ENCODE data around the gene TRAK2. TPM values are rescaled to one million over a fixed set of nuclear protein-coding genes. Genes with fewer than 3 reads are reported as not detected.

Gene TRAK2
- total and polyA plus RNA-seq, 9 of the 15 experiments (the other 6 are each of a cell fraction or from before 2014, with no cell fraction given), result 3.4 to 10.4 (median 7.3) TPM

DNA sequence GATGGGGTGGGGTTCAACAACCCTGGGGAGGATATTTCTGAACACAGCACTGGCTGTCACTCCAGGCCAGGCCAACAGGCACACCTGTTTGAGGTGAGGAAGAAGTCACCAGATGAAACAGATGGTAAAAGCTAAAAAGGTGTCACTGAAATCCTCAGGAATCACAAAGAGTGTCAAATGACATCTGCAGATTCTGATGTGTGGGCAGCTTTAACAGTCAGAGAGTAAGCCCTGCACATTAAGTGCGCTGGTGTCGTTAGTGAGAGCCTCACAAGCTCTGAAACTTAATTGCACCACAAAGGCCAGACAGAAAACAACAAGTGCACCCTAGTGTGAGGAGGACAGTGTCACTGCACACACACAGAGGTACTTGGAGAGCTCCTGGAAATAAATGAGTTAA lies 107.7 kb downstream of the TRAK2 start:
- 14% methylated on average over 2 of the region's 2 CpGs for WGBS (ENCODE audit: insufficient coverage, low coverage, missing lambda C conversion rate)
- no peak for FAIRE-seq
- no peak for ATAC-seq
- Histone ChIP-seq H3K9ac (ENCODE audit: insufficient read depth in 1 of 2, low read depth in 2 of 2, low read length in 2 of 2) (no peak overlapping the region), H3K4me1 (replicated peaks in 1 of 2; ENCODE audit: control insufficient read depth in 2 of 2, insufficient read depth in 2 of 2, low read length in 2 of 2) (no peaks in the 10 kb centered on the region; a peak in 1 of 5 replicates), H2AFZ (ENCODE audit: low read depth, low read length) (no peak overlapping the region), H3K4me3 (no peak overlapping the region), H4K20me1 (replicated peaks; ENCODE audit: control insufficient read depth, insufficient read depth, low read length) (no peaks in the 10 kb centered on the region), H3K4me2 (ENCODE audit: insufficient read depth, low read length) (no peak overlapping the region), H3K27ac (ENCODE audit: extremely low read depth, low read depth, low read length) (no peak overlapping the region), H3K36me3 (ENCODE audit: control insufficient read depth, insufficient read depth, low read length) (no peaks in the 10 kb centered on the region), H3K27me3 (ENCODE audit: control insufficient read depth in 2 of 2, insufficient read depth in 2 of 2, low read length in 2 of 2) (no peaks in the 10 kb centered on the region), H3K9me3 (replicated peaks; ENCODE audit: control insufficient read depth, insufficient read depth, low read depth, low read length) (no peaks in the 10 kb centered on the region), H3K79me2 (ENCODE audit: control insufficient read depth, insufficient read depth, low read length) (no peaks in the 10 kb centered on the region), H3K9me1 (ENCODE audit: control insufficient read depth, insufficient read depth, low read length) (no peaks in the 10 kb centered on the region)
- no TSS peak for BruUV-seq (replicated peaks)
- intact Hi-C loops (cut with micrococcal nuclease) (no loop called here), in situ Hi-C loops (cut with MboI) (no loop called here)
- no peak for DNase-seq (ENCODE audit: extremely low read depth in 1 of 4, low spot score in 3 of 4)
- ChIA-PET POLR2A (no interaction called here), CTCF (ENCODE audit: low intra/inter-chr PET ratio) (no interaction called here)
- TF ChIP-seq EWSR1 (IDR thresholded peaks at IDR 0.05; ENCODE audit: borderline replicate concordance, low read depth, partially characterized antibody), result no peak
- no peak for TF ChIP-seq FOXM1 (IDR thresholded peaks at IDR 0.05; ENCODE audit: low read depth)
- TF ChIP-seq FOXM1 (CRISPR knock-in tag; IDR thresholded peaks at IDR 0.05; ENCODE audit: low read depth), result no peak

DNA sequence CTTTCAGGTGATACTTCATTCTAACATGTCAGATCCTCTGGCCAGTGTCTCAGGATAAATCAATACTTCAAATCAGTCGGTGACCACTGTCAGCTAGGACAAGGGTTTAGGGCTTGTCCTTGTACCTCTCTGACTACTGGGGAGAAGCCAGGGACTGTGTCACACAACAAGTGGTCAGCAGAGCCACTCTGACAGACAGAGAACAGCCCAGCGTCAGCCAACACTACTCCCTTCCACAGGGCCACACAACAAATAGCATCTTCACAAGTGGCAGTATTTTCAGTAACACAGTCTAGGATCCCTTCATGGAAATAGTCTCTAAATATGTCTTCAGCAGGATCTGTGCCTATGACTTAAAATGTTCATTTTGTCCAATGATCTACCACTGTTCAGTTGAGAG lies 108.3 kb downstream of the TRAK2 start:
- intact Hi-C loops (cut with micrococcal nuclease) (no loop called here), in situ Hi-C loops (cut with MboI) (no loop called here)
- TF ChIP-seq BDP1 (IDR thresholded peaks at IDR 0.05; ENCODE audit: insufficient read depth, insufficient read length) (no peak), CHD1 (IDR thresholded peaks at IDR 0.05; ENCODE audit: low read length) (no peak)
- Histone ChIP-seq H4K20me1 (replicated peaks; ENCODE audit: control insufficient read depth, insufficient read depth, low read length) (no peaks in the 10 kb centered on the region), H2AFZ (ENCODE audit: low read depth, low read length) (no peak overlapping the region), H3K9me3 (replicated peaks; ENCODE audit: control insufficient read depth, insufficient read depth, low read depth, low read length) (no peaks in the 10 kb centered on the region), H3K27me3 (ENCODE audit: control insufficient read depth in 2 of 2, insufficient read depth in 2 of 2, low read length in 2 of 2) (no peaks in the 10 kb centered on the region), H3K36me3 (ENCODE audit: control insufficient read depth, insufficient read depth, low read length) (no peaks in the 10 kb centered on the region), H3K4me2 (ENCODE audit: insufficient read depth, low read length) (no peak overlapping the region), H3K9me1 (ENCODE audit: control insufficient read depth, insufficient read depth, low read length) (no peaks in the 10 kb centered on the region), H3K9ac (ENCODE audit: insufficient read depth in 1 of 2, low read depth in 2 of 2, low read length in 2 of 2) (no peak overlapping the region), H3K4me1 (replicated peaks in 1 of 2; ENCODE audit: control insufficient read depth in 2 of 2, insufficient read depth in 2 of 2, low read length in 2 of 2) (no peaks in the 10 kb centered on the region; a peak in 1 of 5 replicates), H3K79me2 (ENCODE audit: control insufficient read depth, insufficient read depth, low read length) (no peaks in the 10 kb centered on the region), H3K27ac (ENCODE audit: extremely low read depth, low read depth, low read length) (no peak overlapping the region), H3K4me3 (no peak overlapping the region)
- ChIA-PET POLR2A (no interaction called here), CTCF (ENCODE audit: low intra/inter-chr PET ratio) (no interaction called here)
- WGBS (ENCODE audit: insufficient coverage, low coverage, missing lambda C conversion rate), result 22% methylated on average over 2 of the region's 2 CpGs
- ATAC-seq (no peak), FAIRE-seq (no peak), DNase-seq (ENCODE audit: extremely low read depth in 1 of 4, low spot score in 3 of 4) (no peak)
- BruUV-seq (replicated peaks), result no TSS peak

Measured in K562 (cell line).